ENCODE data around the gene RGS3.

RGS3 gene

DNA sequence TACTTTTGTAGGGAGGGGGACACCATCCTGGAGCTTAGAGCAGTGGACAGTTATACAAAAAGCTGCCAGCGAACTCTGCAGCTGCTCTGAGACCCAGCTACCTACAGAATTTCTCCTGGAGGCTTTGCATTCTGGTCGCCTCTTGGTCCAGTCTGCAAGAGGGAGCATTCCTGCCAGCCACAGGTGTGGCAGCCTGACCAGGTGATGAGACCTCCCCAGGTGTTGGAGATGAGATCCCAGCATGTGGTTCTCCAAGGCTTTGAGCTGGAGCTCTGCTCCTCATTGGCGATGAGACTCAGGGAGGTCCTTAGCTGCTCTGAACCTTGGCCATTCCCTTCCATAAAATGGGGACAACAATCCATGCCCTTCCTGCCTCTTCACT is 69.3 kb downstream of the RGS3 start:
- Histone ChIP-seq H3K4me3 (ENCODE audit: low read depth, low read length) (no peak overlapping the region), H3K36me3 (replicated peaks) (no peaks in the 10 kb centered on the region), H3K27me3 (replicated peaks) (no peaks in the 10 kb centered on the region), H3K27ac (no peak overlapping the region)
- TF ChIP-seq, protein P1, sequence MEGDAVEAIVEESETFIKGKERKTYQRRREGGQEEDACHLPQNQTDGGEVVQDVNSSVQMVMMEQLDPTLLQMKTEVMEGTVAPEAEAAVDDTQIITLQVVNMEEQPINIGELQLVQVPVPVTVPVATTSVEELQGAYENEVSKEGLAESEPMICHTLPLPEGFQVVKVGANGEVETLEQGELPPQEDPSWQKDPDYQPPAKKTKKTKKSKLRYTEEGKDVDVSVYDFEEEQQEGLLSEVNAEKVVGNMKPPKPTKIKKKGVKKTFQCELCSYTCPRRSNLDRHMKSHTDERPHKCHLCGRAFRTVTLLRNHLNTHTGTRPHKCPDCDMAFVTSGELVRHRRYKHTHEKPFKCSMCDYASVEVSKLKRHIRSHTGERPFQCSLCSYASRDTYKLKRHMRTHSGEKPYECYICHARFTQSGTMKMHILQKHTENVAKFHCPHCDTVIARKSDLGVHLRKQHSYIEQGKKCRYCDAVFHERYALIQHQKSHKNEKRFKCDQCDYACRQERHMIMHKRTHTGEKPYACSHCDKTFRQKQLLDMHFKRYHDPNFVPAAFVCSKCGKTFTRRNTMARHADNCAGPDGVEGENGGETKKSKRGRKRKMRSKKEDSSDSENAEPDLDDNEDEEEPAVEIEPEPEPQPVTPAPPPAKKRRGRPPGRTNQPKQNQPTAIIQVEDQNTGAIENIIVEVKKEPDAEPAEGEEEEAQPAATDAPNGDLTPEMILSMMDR (IDR thresholded peaks at IDR 0.05; ENCODE audit: low read depth, low read length, missing control alignments), result no peak
- no peak for DNase-seq
- in situ Hi-C loops (cut with HindIII; ENCODE audit: low pct_ligation_motif_present, low sequenced_read_pairs), result no loop called here

DNA sequence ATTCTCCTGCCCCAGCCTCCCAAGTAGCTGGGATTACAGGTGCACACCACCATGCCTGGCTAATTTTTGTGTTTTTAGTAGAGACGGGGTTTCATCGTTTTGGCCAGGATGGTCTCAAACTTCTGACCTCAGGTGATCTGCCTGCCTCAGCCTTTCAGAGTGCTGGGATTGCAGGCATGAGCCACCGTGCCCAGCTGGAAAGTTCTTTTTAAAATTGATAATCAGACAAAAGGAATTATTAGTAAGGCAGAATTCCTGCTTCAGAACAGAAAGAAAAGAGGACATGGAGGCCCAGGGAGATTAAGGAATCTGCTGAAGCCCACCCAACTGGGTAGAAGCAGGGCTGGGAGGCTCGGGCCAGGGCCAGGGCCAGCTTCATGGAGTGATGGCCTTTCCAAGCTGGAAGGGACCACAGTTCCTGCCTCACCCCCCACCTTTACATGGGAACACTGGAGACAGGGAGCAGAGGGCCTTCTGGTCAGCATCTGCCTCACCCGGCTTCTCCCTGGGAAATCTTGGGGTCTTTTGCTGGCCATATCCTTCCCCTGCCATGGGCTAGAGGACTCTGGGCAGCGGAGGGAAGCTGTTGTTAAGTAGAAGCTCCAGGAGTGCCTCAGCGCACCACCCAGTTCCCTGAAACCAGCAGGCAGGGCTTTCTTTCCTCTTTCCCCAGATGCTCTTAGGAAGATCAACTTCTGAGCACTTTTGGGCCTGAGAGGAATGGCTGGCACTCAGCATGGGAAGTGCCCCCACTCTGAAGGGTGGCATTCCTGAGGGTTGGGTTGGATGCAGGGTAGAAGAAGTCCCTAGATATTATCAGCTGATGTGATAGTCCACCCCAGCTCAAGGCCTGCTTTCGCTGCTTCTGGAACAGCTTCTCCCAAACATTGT is 70.1 kb downstream of the RGS3 start:
- Histone ChIP-seq H3K27me3 (replicated peaks) (no peaks in the 10 kb centered on the region), H3K4me3 (ENCODE audit: low read depth, low read length) (no peak overlapping the region), H3K27ac (no peak overlapping the region), H3K36me3 (replicated peaks) (no peaks in the 10 kb centered on the region)
- no peak for DNase-seq
- TF ChIP-seq, protein P1 (IDR thresholded peaks at IDR 0.05; ENCODE audit: low read depth, low read length, missing control alignments), result no peak
- in situ Hi-C loops (cut with HindIII; ENCODE audit: low pct_ligation_motif_present, low sequenced_read_pairs), result no loop called here

DNA sequence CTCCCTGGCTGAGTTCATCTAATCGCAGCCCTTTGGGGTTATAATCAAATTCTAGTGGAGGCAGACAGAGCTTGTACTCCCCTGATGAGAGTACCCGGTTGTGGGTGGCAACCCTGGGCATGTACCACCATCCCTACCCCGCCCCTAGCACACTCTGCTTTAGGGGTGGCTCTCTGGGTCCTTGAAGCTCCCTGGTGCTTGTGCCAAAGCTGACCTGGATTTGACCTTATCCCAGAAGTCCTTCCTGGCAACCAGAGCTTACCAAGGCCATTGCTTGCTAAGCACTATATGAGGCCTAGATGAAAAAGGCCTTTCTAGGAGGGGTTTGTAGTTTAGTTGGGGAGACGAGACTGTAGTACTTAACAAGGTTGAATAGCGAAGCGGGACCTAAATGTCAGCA is 72.2 kb downstream of the RGS3 start:
- Histone ChIP-seq H3K27me3 (replicated peaks) (no peaks in the 10 kb centered on the region), H3K36me3 (replicated peaks) (no peaks in the 10 kb centered on the region), H3K27ac (no peak overlapping the region), H3K4me3 (ENCODE audit: low read depth, low read length) (no peak overlapping the region)
- TF ChIP-seq, protein P1 (IDR thresholded peaks at IDR 0.05; ENCODE audit: low read depth, low read length, missing control alignments), result no peak
- no peak for DNase-seq
- in situ Hi-C loops (cut with HindIII; ENCODE audit: low pct_ligation_motif_present, low sequenced_read_pairs), result no loop called here

DNA sequence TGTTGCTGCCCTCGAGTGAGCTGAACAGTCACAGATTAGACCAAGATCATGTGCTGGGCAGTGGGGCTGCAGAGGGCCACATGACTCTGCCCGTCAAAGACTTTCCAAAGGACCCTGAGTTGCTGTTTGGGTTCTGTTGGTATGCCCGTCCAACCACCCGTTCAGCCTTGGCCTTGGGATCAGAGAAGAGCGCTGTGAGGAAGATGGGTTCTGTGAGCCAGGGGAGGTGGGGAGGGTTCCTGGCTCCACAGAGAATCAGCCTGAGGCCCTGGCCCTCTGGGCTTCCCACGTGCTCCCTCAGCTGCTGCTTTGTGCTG is 72.6 kb downstream of the RGS3 start:
- no peaks in the 10 kb centered on the region for H3K36me3 ChIP-seq (replicated peaks)
- in situ Hi-C loops (cut with HindIII; ENCODE audit: low pct_ligation_motif_present, low sequenced_read_pairs), result no loop called here
- no peak overlapping the region for H3K4me3 ChIP-seq (ENCODE audit: low read depth, low read length)
- H3K27me3 ChIP-seq (replicated peaks), result no peaks in the 10 kb centered on the region
- no peak for DNase-seq
- no peak overlapping the region for H3K27ac ChIP-seq
- TF ChIP-seq, protein P1 (IDR thresholded peaks at IDR 0.05; ENCODE audit: low read depth, low read length, missing control alignments), result no peak

DNA sequence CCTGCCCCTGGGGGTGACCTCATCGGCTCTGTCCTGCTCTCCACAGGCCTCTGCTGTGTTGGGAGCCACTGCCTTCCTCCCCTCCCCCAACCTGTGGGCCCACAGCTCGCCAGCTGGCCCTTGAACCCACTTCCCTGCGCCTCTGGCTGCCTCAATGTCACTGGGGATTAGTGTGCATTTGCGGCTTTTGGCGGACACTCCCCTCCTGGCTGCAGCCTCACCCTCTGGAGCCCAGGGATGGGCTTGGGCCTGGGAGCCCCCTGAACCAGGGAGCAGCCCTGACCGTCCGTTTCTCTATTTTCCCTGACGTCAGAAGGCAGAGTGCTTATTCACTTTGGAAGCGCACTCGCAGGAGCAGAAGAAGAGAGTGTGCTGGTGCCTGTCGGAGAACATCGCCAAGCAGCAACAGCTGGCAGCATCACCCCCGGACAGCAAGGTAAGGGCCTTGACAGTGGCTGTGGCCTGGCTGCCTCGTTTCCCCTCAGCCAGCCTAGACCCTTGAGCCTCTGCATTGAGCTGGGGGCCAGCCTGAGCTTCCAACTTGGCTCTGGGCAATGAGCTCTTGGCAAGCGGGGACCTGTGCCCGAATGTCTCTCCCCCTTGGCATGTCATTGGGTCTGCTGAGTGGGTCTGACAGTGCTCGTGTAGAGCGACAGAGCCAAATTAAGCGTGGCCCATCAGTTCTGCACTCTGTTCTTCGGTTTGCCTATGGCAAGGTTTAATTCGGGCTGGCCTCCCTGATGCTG is 73.1 kb downstream of the RGS3 start:
- Histone ChIP-seq H3K4me3 (ENCODE audit: low read depth, low read length) (no peak overlapping the region), H3K27ac (no peak overlapping the region), H3K27me3 (replicated peaks) (no peaks in the 10 kb centered on the region), H3K36me3 (replicated peaks) (no peaks in the 10 kb centered on the region)
- TF ChIP-seq, protein P1 (IDR thresholded peaks at IDR 0.05; ENCODE audit: low read depth, low read length, missing control alignments), result no peak
- no peak for DNase-seq
- in situ Hi-C loops (cut with HindIII; ENCODE audit: low pct_ligation_motif_present, low sequenced_read_pairs), result no loop called here

All from brain microvascular endothelial cell (primary cell).